ENCODE results near the gene CCDC150.

- TF ChIP-seq POLR2A (IDR thresholded peaks at IDR 0.05; ENCODE audit: control extremely low read depth in 1 of 2, low read depth in 2 of 2, low read length in 2 of 2), result no peak
- TF ChIP-seq CTCF (IDR thresholded peaks at IDR 0.05; ENCODE audit: control extremely low read depth in 1 of 3, insufficient read depth in 1 of 3, low read depth in 1 of 3, low read length in 3 of 3), result no peak
- no peak for TF ChIP-seq JUND (IDR thresholded peaks at IDR 0.05; ENCODE audit: low read length)
- TF ChIP-seq KDM1A (IDR thresholded peaks at IDR 0.05; ENCODE audit: borderline replicate concordance, low read length), result no peak
- TF ChIP-seq EP300 (IDR thresholded peaks at IDR 0.05; ENCODE audit: borderline replicate concordance in 1 of 2, low read depth in 2 of 2, low read length in 2 of 2), result no peak
- TF ChIP-seq EGR1 (IDR thresholded peaks at IDR 0.05; ENCODE audit: borderline replicate concordance, low read depth, low read length), result no peak
- TF ChIP-seq KDM5A (IDR thresholded peaks at IDR 0.05; ENCODE audit: low read length), result no peak
- TF ChIP-seq EZH2 (IDR thresholded peaks at IDR 0.05; ENCODE audit: low read depth, low read length, severe bottlenecking), result no peak
- TF ChIP-seq TCF12 (IDR thresholded peaks at IDR 0.05; ENCODE audit: low read depth, low read length), result no peak
- no peak for TF ChIP-seq SRF (IDR thresholded peaks at IDR 0.05; ENCODE audit: low read depth, low read length)
- TF ChIP-seq CREB1 (IDR thresholded peaks at IDR 0.05), result no peak
Observed at GRCh38 chr2:196767101-196767500, 127.6 kb downstream of the CCDC150 start.
